Right forelimb (tissue), 1 donor: ENCODE results near the gene BACE1.

ENCODE experiments used
- DNase-seq: peaks from one replicate; pipeline ENCODE4 v3.0.0-alpha.2; 2018

BACE1 gene

GRCh38 chr11:117305145-117305544 lies 10.9 kb downstream of the BACE1 start:
- DNase-seq, result no peak

DNA sequence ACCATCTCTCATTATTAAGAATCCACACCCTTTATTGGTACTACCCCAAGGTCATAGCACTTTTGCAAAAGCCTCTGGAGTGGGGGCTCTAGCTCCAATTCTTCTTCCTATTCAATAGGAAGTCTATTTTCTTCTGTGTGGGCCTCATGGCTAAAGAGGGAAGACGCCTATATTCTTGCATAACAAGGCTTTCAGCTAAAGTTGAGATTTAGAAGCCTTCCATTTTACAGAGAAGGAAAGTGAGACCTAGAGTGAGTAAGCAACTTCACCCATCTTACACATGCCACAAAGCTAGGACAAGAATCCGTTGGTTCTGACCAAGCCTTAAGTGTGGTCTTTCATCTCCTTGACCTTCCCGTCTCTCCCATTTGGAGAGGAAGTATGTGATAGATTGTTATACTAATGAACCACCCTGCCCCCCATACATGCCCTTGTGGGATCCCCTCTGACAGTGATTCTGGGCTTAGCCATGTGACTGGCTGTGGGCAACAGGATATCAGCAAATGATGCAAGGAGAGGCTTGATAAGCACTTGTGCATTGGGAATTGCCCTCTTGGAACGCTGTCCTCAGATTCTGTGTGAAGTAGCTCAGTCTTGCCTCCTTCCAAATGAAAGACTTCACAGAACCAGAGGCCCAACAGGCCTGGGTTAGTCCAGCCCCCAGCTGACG lies 12.3 kb downstream of the BACE1 start:
- no peak for DNase-seq

DNA sequence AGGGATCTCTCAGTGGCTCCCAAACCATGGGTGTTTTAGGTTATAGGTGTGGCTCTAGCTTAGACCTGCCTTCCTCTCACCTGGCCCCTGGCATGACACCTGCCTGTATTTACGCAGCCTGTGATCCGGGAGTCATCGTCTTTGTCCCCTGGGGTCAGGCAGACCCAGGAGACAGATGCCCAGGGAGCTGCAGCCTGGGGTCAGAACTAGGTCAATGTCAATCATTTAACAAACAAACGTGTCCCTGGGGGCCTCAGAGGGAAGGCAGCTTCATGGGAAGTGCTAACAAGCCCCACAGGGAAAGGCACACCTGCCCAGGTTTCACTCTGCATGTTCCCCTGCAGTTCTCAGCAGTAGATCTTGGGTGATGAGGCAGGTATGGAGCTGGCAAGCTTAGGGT lies 13.0 kb downstream of the BACE1 start:
- DNase-seq, result no peak

DNA sequence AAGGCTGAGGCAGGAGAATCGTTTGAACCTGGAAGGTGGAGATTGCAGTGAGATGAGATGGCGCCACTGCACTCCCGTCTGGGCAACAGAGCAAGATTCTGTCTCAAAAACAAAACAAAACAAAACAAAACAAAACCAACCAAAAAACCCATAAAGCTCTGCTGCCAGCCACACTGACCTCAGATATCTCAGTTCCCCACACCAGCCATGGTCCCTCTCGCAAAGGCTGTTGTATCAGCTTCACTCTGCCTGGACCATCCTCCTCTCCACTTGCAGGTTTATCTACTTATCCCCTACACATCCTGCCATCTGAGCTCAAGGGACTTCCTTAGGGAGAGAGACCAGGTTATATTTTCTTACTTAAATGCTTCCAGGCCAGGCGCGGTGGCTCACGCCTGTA lies 13.8 kb downstream of the BACE1 start:
- DNase-seq, result no peak

DNA sequence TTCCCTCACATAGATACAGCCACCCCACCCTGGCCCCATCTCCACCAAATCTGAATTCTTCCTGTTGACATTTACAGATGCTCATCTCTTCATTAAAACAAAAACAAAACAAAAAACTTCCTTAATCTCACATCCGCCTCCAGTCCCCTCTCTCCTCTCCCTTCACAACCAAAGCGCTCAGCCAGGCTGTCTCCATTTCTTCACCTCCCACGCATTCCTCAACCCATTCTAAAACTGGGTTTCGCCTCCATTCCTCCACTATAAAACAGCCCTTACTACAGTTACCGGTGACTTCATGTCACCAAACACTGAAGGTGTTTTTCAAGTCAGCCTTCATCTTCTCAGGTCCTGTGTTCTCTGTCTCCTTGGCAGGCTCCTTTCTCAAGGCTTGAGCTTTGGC lies 15.3 kb downstream of the BACE1 start:
- no peak for DNase-seq

DNA sequence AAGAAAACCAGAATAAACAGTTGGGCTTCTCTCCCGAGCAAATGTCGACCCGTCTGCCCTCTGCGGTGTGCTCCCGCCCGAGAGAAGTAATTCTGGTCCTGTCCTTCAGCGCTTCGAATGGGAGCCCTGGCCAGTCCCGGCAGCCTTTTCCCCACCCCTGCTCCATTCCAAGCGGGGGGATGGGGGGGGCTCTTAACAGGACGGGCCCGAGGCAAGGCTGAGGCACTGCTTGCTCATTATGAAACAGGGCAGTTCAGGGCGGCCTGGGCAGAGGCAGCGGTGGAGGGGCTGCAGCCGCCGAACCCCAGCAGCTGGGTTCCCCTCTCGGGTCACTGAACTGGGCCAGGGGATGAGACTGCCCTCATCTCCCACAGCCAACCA lies 15.8 kb downstream of the BACE1 start:
- peak; percentile 62 for DNase-seq

- no peak for DNase-seq
These were observed 16.4 kb downstream of the BACE1 start for GRCh38 chr11:117299351-117300282.

DNA sequence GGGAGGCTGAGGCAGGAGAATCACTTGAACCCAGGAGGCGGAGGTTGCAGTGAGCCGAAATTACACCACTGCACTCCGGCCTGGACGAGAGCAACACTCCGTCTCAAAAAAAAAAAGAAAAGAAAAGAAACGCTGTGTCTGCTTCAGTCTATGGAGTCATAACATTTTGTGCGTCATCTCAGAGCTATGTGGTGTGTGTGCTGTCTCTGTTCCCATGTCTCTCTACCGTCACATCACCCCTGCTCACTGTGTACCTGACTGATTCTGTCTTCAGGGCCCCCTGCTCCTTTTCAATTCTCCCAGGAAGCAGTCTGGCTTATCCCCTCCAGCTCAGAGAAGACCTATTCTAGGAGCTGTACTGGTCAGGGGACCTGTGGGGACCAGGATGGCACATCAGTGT lies 17.9 kb downstream of the BACE1 start:
- DNase-seq, result no peak

DNA sequence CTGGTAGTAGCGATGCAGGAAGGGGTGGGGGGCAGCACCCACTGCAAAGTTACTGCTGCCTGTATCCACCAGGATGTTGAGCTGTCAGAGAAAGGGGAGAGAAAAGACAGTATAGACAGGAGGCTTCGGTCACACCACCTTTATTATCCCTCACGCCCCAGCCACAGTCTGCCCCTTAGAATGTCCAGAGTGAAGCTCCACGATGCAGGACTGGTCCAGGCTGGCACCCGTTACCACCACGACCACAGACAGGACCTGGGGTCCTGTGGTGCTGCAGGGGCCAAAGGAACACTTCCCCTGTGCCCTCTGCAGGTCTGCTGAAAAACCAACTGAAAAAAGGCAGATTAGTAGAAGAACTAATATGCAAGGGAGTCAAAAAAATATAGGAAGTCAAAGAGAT lies 19.2 kb downstream of the BACE1 start:
- DNase-seq, result no peak

GRCh38 chr11:117295438-117296137 lies 20.5 kb downstream of the BACE1 start:
- DNase-seq, result no peak

- DNase-seq, result no peak
These were observed 23.4 kb downstream of the BACE1 start for GRCh38 chr11:117292616-117293015.

DNA sequence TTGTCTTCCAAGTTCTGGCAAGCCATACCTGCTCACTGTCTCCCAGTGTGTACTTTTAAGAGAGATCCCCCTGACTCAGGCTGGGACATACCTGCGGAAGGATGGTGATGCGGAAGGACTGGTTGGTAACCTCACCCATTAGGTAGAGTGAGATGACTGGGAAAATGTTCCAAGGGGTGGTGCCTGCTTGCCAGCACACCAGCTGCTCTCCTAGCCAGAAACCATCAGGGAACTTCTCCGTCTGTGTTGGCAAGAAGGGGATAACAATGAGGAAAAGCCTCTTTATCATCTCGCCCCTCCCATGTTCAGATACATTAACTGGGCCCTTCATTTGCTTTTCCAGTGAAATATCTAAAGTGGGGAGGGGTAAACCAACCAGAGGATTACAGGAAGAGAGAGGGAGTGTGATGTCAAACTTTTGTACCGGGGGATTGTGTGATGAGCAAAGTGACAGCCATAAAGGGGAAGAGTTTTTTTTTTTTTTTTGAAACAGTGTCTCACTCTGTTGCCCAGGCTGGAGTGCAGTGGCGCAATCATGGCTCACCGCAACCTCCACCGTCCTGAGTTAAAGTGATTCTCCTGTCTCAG lies 25.2 kb downstream of the BACE1 start, which contains the start of gene BACE1-AS:
Gene BACE1-AS, plus strand, starts transcription at position 538 of the 588 bp plus-strand sequence.
- no peak for DNase-seq

- DNase-seq, result no peak
These were observed 26.3 kb downstream of the BACE1 start for GRCh38 chr11:117289795-117290194.

- DNase-seq, result no peak
These were observed 28.4 kb downstream of the BACE1 start for GRCh38 chr11:117287668-117288067.

GRCh38 chr11:117286588-117286987 lies 29.5 kb downstream of the BACE1 start:
- no peak for DNase-seq

GRCh38 chr11:117284053-117284452 lies 32.0 kb downstream of the BACE1 start:
- DNase-seq, result no peak

DNA sequence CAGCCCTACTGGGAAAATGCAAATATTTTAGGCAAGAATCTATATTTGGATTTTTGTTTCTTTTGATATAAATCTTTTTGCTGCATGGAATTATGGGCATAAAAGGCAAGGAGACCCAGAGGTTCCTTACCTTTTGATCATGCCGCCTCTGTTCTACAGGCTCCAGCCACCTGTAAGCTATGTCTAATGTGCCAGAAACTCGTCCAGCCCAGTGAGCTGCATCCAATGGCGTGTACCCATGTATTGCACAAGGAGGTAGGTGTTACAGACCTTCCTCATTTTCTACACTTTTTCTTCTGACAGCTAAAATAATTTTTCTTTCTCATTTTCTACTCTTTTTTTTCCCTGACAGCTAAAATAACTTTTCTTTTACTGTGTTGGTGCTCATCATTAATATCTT lies 33.1 kb downstream of the BACE1 start:
- DNase-seq, result no peak

GRCh38 chr11:117281869-117282268 lies 34.2 kb downstream of the BACE1 start:
- no peak for DNase-seq

GRCh38 chr11:117281159-117281558 lies 34.9 kb downstream of the BACE1 start:
- DNase-seq, result no peak

DNA sequence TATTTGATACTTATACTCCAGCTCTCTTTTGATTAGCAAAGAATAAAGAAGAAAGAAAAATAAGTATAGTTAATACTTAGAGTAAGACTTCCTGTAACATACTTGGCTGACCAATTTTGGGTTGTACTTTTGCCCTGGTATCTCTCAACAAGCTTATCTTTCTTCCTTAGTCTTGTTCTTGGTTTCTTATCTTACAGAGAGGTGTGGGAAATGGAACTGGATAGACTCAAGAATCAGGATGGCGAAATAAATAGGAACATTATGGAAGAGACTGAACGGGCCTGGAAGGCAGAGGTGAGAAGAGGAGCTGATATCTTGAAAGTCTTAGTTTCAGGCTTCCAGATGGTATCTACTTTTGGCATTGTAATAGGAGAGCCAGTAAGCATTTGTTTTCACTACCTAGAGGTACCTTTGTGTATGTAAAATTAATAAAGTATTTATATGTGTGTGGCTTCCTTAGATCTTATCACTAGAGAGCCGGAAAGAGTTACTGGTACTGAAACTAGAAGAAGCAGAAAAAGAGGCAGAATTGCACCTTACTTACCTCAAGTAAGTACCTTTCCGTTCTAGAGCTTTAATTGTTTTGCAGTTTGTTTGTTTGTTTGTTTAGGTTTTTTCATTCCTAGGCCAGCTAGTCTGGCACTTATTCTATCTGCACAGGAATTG lies 36.2 kb downstream of the BACE1 start:
- DNase-seq, result no peak

DNA sequence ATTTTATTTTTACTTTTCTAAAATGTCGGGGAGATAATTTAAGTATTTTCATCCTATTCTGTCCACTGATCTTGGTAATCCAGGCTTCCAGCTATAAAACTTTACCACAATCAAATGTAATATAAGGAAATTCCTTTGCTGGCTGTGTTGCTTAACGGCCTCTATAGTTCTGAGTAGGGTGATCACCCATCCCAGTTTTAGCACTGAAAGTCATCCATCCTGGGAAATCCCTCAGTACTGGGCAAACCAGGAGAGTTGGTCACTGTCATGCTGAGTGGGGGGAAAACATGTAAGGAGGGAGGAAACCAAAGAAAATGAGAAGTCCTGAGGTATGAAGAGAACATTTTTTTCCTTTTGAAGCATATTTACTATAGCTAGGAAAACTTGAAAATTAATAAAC lies 37.7 kb downstream of the BACE1 start:
- DNase-seq, result no peak

GRCh38 chr11:117273550-117274289 lies 42.3 kb downstream of the BACE1 start:
- DNase-seq, result no peak
